ENCODE data around the gene LTBP1.
"Not testable (repeated sequence)": the region's sequence is repeated elsewhere in the genome, so short reads cannot be mapped to it uniquely, and the experiment has no call there.

The LTBP1 gene

DNA sequence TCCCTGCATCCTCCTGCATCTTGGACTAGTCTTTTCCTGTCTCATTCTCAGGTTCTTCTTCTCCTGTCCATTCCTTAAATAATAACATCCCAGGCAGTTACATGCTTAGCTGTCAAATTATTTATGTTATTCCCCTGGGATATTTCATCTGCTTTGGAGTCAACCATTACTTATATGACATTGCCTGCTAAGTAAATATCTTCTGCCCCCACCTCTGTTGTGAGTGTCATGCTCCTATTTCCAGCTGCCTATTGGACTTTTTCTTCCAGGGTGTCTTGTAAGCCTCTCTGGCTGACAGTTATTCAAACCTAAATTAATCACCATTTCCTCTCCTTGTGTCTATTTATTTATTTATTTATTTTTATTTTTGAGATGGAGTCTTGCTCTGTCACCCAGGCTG, 405.0 kb downstream of the LTBP1 start:
- DNase-seq (ENCODE audit: low read depth) = no peak

- peak; percentile 92 for DNase-seq (ENCODE audit: low read depth)
These were observed 408.2 kb downstream of the LTBP1 start for GRCh38 chr2:33354981-33355380.

- DNase-seq (ENCODE audit: low read depth) = no peak
These were observed 412.1 kb downstream of the LTBP1 start for GRCh38 chr2:33358878-33359277.

DNA sequence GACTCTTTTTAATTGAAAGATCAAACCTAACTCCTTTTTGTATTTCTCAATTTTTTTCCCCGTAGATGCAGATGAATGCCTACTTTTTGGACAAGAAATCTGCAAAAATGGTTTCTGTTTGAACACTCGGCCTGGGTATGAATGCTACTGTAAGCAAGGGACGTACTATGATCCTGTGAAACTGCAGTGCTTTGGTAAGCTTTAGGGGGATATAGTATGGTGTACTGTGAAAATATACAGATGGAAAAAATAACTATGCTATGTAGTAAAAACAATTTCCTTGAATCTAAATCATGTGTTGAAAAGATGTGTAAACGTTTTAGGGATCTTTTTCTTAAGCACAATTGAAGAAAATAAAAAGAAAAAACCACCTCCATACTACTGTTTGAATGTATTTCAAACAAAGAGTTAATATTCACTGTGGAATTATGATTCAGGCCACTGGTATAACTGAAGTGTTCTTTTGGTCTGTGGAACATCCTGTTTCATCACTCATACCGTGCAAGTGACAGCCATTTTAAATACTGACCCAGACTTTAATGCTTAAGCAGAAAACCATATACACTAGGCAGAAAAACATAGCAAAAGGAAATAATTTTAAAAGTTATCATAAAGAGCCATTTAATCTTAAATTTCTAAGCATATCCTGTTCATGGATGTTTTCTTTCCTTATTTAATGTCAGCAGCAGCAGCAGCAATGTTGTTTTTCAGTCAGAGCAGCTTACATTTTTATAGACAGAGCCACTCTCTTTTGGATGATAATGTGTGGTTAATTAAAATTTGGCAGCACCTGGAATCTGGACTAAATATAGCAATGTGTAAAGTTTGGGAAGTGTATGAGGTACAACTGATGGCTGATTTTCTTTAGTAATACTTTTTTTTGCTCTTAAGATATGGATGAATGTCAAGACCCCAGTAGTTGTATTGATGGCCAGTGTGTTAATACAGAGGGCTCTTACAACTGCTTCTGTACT, 416.9 kb downstream of the LTBP1 start:
- DNase-seq (ENCODE audit: low read depth) = peak; percentile 74

DNA sequence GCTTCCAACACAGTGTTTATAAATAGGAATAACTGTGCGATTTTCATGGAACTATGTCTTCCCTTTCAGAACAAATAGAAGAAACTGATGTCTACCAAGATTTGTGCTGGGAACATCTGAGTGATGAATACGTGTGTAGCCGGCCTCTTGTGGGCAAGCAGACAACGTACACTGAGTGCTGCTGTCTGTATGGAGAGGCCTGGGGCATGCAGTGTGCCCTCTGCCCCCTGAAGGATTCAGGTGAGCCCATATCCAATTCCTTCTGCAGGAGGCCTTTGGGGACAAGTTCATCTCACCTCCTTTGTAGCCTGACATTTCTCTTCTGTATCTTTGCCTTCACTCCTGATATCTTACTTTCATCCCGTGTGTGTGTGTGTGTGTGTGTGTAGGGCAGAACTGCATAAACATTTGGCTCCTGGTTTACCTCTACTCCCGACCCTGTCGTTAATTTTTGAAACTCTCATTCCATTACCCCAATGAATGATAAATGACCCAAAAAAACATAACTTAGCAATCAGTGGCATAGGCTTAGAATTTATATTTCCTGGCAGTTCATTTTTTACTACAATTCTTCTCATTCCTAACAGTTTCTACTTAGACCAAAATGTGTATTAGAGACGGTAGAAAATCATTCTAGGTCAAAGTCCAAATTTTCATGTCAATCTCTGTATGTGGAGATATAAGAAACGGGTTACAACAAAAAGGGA, 418.7 kb downstream of the LTBP1 start:
- DNase-seq (ENCODE audit: low read depth) = no peak

- no peak for DNase-seq (ENCODE audit: low read depth)
These were observed 419.7 kb downstream of the LTBP1 start for GRCh38 chr2:33366473-33366872.

- DNase-seq (ENCODE audit: low read depth) = not testable (repeated sequence)
These were observed 421.8 kb downstream of the LTBP1 start for GRCh38 chr2:33368524-33368923.

DNA sequence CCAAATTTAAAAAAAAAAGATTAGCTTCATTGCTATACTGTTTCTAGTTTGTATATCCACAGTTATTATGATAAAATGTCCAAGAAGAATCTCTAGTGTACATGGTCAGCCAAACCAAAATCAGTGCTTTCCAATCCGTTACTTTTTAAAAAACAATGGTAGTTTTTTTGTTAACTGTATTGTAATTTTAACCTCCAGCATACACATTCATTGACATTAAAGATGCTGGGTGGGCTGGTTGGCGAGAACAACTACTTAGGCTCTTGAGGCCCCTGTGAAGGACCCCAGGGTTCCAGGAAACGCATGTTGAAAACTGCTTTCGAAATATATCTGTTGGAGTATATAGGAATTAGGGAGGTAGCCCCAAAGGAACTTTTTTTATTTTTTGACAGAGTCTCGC, 422.4 kb downstream of the LTBP1 start:
- no peak for DNase-seq (ENCODE audit: low read depth)

DNA sequence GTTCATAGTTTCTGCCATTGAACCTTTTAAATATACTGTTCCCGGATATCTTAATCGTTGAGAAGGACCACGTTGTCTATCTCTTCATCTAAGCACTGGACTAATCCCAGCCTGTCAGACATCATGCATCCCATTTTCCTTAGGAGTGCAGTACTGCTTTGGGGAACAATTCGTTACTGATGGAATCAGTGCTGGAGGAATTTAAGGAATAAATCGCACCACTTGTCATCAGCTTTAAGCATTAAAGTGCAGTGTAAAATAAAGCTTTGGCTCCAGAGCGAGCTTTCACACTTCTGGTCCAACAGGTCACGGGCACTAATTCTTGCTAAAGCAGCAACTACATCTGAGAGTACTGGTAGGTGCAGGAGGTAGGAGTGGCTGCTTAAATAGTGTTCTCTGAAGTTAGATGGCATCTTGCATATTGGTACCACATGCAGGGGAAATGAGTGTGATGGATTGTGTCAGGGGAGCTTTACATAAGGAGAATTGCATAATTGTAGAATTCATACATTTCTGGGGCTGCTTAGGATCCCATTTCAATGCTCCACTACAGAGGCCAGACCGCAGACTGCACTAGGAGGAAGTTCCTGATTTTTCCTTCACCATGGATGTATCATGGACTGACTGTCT, 424.0 kb downstream of the LTBP1 start:
- DNase-seq (ENCODE audit: low read depth) = no peak

DNA sequence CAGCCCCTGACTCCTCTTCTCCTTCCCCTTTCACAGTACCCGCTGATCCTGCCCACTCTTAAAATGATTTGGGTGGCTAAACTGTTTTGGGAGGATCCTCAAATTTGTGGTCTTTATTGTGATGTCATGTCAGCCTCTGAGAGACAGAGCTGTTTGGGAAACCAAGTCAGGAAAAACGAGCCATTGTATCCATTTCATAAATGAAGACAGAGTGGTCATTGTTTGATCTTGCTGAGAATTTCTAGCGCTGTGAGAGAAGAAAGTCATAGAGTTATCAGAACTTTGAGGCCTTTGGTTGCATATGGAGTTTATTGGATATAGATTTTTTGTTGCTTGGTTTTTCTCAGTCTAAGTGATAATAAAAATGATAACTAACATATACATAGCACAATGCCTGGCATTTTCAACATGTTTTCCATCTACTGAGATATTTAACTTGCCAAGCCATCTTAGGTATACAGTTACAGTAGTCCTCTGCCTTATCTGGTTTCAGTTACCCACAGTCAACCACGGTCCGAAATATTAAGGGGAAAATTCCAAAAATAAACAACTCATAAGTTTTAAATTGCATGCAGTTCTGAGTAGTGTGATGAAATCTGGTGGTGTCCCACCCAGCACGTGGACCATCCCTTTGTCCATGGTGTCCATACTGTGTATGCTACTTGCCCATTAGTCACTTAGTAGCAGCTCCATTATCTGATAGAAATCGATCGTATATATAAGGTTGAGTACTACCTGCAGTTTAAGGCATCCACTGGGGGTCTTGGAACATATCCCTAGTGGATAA, 424.7 kb downstream of the LTBP1 start:
- no peak for DNase-seq (ENCODE audit: low read depth)

- peak; percentile 48 for DNase-seq (ENCODE audit: low read depth)
These were observed 426.3 kb downstream of the LTBP1 start for GRCh38 chr2:33372940-33373553.

GRCh38 chr2:33373986-33374385, 427.2 kb downstream of the LTBP1 start:
- peak; percentile 32 for DNase-seq (ENCODE audit: low read depth)

DNA sequence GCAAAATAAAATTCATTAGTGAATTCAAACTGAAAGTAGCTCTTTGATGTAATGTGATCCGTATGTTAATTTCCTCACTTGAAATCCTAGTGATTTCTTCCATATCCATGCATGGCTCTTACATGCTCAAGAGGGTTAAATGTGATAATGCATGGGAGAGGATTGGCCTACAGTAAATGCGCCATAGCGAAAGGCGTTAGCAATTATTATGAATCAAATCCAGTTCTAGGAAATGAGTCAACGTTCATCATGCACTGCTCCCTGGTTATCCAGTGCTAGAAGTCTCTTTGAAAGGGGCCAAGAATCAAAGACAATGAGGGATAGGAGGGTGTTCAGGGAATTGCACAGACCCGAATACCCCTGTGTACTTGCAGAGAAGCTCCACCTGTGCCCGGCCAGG, 428.3 kb downstream of the LTBP1 start:
- DNase-seq (ENCODE audit: low read depth) = peak; percentile 64

DNA sequence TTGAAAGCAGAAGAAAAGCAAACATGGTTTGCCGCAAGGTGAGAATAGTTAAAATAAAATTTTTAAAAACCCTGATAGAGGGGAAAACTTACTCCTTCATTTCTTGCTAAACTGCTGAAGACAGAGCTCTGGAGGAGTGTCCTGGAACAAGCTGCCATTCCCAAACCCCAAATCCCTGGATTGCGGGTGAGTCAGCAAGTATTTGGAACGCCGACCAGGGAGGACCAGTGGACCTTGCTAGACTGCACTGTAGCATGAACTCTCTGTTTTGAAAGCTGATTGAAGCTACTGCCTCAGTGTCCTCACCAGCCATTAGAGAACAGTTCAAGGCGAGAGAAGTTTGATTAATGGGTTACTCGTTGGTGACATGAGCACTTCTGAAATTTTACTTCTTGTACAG, 430.3 kb downstream of the LTBP1 start:
- DNase-seq (ENCODE audit: low read depth) = no peak

GRCh38 chr2:33378556-33379210, 431.9 kb downstream of the LTBP1 start:
- DNase-seq (ENCODE audit: low read depth) = peak; percentile 37

GRCh38 chr2:33380001-33380609, 433.4 kb downstream of the LTBP1 start:
- DNase-seq (ENCODE audit: low read depth) = peak; percentile 45

GRCh38 chr2:33380719-33381118, 434.0 kb downstream of the LTBP1 start:
- no peak for DNase-seq (ENCODE audit: low read depth)

- DNase-seq (ENCODE audit: low read depth) = no peak
These were observed 434.6 kb downstream of the LTBP1 start for GRCh38 chr2:33381301-33381858.

DNA sequence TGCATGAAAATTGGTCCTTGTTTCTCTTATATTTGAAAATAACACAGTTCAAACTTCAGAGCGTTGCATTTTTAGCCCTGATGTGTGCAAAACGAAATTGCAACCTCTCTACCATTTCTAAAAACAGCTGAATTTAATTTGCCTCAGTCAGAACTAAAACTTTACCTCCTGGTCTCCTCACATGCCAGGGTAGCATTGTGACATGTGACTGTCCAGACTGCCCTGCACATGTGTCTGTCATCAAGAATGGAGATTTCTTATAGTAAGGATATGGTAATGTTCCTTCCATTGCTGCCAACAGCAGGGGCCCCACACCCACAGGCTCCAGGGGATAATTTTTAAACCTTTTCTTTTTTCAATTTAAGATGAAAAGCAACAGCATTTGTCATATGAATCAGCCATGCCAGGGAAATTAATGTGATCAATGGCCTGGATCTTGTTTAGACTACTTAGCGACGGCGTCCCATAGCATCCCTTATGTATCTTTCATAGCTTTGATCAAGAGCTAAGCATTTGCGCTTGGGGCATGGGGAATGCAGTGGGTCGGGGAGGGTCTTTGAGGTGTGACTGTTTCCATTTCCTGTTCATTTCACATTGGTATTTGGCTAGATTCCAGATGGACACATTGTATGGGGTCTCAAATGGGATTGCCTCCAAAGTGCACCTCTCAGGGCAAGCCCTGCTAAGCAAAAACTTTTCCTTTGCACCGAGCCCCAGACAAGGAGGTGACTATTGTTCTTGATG, 437.3 kb downstream of the LTBP1 start:
- DNase-seq (ENCODE audit: low read depth) = no peak

GRCh38 chr2:33384599-33384961, 437.8 kb downstream of the LTBP1 start:
- no peak for DNase-seq (ENCODE audit: low read depth)
